Measurements from ENCODE around the gene CKLF. TPM values are rescaled to one million over a fixed set of nuclear protein-coding genes. Genes with fewer than 3 reads are reported as not detected.

CKLF gene
- total RNA-seq, 2 donors from 2014 or later = 23.4 to 39.8 TPM

DNA sequence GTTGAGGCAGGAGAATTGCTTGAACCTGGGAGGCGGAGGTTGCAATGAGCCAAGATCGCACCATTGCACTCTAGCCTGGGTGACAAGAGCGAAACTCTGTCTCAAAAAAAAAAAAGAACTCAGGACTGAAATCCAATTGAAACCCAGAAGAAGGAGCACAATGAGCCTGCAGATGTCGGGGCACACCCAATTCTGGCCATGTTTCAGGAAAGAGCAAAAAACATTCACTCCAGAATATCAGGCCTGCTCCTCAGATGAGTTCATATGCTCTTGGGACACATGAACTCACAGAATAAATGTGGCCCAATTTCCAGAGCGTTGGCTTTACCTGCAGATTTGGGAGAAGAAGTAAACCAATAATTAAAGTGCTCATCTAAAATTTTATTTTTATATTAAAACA lies 23.9 kb downstream of the CKLF start:
- TF ChIP-seq, protein P1, sequence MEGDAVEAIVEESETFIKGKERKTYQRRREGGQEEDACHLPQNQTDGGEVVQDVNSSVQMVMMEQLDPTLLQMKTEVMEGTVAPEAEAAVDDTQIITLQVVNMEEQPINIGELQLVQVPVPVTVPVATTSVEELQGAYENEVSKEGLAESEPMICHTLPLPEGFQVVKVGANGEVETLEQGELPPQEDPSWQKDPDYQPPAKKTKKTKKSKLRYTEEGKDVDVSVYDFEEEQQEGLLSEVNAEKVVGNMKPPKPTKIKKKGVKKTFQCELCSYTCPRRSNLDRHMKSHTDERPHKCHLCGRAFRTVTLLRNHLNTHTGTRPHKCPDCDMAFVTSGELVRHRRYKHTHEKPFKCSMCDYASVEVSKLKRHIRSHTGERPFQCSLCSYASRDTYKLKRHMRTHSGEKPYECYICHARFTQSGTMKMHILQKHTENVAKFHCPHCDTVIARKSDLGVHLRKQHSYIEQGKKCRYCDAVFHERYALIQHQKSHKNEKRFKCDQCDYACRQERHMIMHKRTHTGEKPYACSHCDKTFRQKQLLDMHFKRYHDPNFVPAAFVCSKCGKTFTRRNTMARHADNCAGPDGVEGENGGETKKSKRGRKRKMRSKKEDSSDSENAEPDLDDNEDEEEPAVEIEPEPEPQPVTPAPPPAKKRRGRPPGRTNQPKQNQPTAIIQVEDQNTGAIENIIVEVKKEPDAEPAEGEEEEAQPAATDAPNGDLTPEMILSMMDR (IDR thresholded peaks at IDR 0.05) = no peak
- H3K36me3 ChIP-seq = no peaks in the 10 kb centered on the region
- H3K27me3 ChIP-seq (replicated peaks; ENCODE audit: insufficient read depth) = no peaks in the 10 kb centered on the region
- H3K4me3 ChIP-seq = no peak overlapping the region
- no peak for DNase-seq (ENCODE audit: low spot score)
- no peak overlapping the region for H3K27ac ChIP-seq
- H3K4me1 ChIP-seq (ENCODE audit: control insufficient read depth in 1 of 2, low read depth in 2 of 2) = peaks cover 7 to 26% of the 10 kb centered on the region in 2 donors
- no peaks in the 10 kb centered on the region for H3K9me3 ChIP-seq
- ATAC-seq (ENCODE audit: insufficient number of reproducible peaks, low FRiP score, low read depth) = no peak

DNA sequence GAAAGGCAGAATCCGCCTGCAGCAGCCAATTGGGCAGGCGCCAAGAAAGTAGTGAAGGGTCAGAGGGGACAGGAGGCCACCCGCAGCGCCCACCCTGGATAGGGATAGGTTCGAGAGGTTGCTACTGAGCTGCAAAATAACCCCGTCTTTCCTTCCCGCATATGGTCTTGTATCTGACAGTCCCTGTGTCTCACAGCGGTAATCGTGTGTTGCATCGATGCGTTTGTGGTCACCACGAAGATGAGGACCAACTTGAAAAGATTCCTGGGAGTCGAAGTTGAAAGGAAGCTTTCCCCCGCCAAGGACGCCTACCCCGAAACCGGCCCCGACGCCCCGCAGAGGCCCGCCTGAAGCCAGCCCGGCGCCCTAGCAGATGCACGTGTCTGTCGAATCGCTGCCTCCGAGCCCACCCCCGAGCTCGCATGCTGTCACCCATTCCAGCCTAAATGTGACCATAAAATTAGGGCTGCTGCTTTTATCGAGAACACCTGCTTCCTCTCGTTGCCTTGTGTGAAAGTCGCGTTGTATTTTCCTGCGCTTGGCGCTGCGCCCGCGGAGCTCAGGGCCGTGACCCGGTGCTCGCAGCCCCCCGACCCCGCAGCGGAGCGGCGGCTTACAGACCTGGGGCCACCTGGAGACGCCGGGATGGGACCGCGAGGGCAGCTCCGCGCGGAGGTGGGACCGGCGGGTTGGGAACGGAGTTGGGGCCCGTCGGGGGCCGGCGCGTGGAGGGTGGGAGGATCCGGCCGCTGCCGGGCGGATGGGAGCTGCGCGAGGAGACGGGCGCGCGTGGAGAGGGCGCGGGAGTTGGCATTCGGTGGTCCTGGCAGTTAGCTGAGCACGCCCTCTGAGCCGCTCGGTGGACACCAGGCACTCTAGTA lies 26.5 kb downstream of the CKLF start, which contains the start of gene CMTM2:
Gene CMTM2, plus strand, starts transcription at position 813 of the 881 bp plus-strand sequence. CDS start 145 bp downstream, outside the sequence.
- Histone ChIP-seq H3K27ac (no peak within 1 kb of the TSS), H3K4me1 (ENCODE audit: control insufficient read depth in 1 of 2, low read depth in 2 of 2) (peaks cover 7 to 30% of the 10 kb centered on the region in 2 donors), H3K36me3 (no peaks in the 10 kb centered on the region), H3K4me3 (peak within 1 kb of the TSS; percentile 65), H3K27me3 (replicated peaks; ENCODE audit: insufficient read depth) (no peaks in the 10 kb centered on the region), H3K9me3 (no peaks in the 10 kb centered on the region)
- DNase-seq (ENCODE audit: low spot score) (no peak), ATAC-seq (ENCODE audit: insufficient number of reproducible peaks, low FRiP score, low read depth) (no peak)
- TF ChIP-seq, protein P1 (IDR thresholded peaks at IDR 0.05) = no peak

DNA sequence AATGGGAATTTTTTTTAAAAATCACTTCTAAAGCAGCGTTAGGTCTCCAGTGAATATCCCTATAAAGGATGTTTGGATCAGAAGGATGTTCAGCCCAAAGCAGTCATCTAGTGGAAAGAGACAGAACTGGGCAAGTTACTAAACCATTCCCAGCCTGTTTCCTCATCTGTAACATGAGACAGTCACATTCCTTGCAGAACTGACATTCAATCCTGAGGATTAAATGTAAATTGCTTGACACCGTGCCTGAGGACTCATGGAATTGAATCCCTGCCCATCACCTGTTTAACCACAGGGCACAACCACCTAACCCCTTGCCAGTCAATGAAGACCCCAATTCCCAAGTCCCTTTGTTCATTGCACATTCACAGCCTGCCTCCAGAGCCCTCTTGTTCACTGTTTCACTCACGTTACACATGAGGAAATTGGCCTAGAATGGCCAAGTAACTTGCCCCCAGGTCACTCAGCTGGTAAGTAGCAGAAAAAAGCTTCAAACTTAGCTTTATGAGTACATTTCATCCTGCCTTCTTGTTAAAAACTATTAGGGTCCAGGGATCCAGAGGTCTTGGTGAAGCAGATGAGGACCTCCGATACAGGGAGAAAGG lies 28.3 kb downstream of the CKLF start:
- no peak overlapping the region for H3K4me3 ChIP-seq
- H3K9me3 ChIP-seq = no peaks in the 10 kb centered on the region
- TF ChIP-seq, protein P1 (IDR thresholded peaks at IDR 0.05) = no peak
- peaks cover 7 to 30% of the 10 kb centered on the region in 2 donors for H3K4me1 ChIP-seq (ENCODE audit: control insufficient read depth in 1 of 2, low read depth in 2 of 2)
- no peaks in the 10 kb centered on the region for H3K36me3 ChIP-seq
- peak overlapping the region in 1 of 2 donors; percentile 30 for H3K27ac ChIP-seq
- no peaks in the 10 kb centered on the region for H3K27me3 ChIP-seq (replicated peaks; ENCODE audit: insufficient read depth)
- no peak for DNase-seq (ENCODE audit: low spot score)
- no peak for ATAC-seq (ENCODE audit: insufficient number of reproducible peaks, low FRiP score, low read depth)

DNA sequence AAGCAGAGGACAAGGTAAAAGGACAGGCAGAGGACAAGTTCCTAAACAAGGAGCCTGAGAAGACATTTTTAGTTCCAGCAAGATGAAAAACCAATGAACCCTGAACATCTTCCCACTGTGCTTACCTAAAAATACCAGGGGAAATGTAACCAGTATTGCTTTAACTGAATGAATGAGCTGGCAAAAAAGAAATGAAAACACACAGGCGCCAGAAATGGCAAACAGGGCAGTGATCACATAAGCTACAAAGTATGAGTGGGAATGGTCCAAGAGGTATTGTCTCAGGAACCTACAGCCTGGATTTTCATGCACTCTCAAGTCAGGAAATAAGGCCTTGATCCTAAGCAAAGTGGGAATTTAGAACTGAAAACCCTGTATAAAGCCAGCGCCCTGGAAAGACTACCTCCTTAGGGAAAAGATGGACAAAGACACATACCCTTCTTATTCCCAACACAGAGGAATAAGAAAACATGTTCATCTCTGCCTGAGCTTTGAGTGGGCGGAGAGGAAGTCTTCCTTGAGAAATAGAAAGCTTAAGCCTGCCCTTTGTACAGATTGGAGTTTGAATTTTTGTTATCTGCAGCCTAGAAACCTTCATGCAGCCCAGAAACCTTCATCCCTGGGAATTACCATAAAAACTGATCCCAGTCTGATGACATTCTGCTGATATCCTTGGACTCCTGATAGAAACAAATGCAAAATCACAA lies 29.0 kb downstream of the CKLF start:
- Histone ChIP-seq H3K9me3 (no peaks in the 10 kb centered on the region), H3K36me3 (no peaks in the 10 kb centered on the region), H3K27ac (peak overlapping the region in 1 of 2 donors; percentile 30), H3K27me3 (replicated peaks; ENCODE audit: insufficient read depth) (no peaks in the 10 kb centered on the region), H3K4me1 (ENCODE audit: control insufficient read depth in 1 of 2, low read depth in 2 of 2) (peaks cover 7 to 30% of the 10 kb centered on the region in 2 donors), H3K4me3 (no peak overlapping the region)
- ATAC-seq (ENCODE audit: insufficient number of reproducible peaks, low FRiP score, low read depth) = no peak
- no peak for DNase-seq (ENCODE audit: low spot score)
- TF ChIP-seq, protein P1 (IDR thresholded peaks at IDR 0.05) = no peak
